Neural progenitor cell (in vitro differentiated cells): Measurements from ENCODE around the gene SDHAF3.

Experiments used
- EZH2 ChIP-seq: fragments of 200-600 bp; sonication (generic); IDR thresholded peaks from 2 replicates; pipeline ENCODE4 v1.6.1; 2017; ENCODE audit warnings: antibody characterized with exemption, mild to moderate bottlenecking, moderate library complexity
- TF ChIP-seq, protein P1 (sequence below): fragments of 200-600 bp; sonication (generic); IDR thresholded peaks from 2 replicates; pipeline ENCODE4 v1.5.1; 2017; ENCODE audit warnings: antibody characterized with exemption, mild to moderate bottlenecking

DNA sequence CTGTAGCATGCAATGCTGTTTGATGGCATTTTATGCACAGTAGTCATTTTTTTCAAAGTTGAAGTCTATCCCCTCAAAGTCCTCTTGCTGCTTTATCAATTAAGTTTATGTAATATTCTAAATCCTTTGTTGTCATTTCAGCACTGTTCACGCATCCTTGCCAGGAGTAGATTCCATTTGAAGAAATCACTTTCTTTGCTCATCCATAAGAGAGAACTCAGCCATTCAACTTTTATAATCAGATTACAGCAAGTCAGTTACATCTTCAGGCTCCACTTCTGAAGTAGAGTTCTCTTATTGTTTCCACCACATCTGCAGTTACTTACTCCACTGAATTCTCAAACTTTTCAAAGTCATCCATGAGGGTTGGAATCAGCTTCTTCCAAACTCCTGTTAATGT lies 32.3 kb downstream of the SDHAF3 start:
- TF ChIP-seq, protein P1, sequence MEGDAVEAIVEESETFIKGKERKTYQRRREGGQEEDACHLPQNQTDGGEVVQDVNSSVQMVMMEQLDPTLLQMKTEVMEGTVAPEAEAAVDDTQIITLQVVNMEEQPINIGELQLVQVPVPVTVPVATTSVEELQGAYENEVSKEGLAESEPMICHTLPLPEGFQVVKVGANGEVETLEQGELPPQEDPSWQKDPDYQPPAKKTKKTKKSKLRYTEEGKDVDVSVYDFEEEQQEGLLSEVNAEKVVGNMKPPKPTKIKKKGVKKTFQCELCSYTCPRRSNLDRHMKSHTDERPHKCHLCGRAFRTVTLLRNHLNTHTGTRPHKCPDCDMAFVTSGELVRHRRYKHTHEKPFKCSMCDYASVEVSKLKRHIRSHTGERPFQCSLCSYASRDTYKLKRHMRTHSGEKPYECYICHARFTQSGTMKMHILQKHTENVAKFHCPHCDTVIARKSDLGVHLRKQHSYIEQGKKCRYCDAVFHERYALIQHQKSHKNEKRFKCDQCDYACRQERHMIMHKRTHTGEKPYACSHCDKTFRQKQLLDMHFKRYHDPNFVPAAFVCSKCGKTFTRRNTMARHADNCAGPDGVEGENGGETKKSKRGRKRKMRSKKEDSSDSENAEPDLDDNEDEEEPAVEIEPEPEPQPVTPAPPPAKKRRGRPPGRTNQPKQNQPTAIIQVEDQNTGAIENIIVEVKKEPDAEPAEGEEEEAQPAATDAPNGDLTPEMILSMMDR: no peak
- TF ChIP-seq EZH2: no peak
